Measurements from ENCODE around the gene CACNA2D3. TPM values are rescaled to one million over a fixed set of nuclear protein-coding genes. Genes with fewer than 3 reads are reported as not detected.

Gene CACNA2D3
- polyA plus RNA-seq, 1 donor from 2014 or later, result 26.2 TPM

- Histone ChIP-seq H3F3A (ENCODE audit: insufficient read depth, low read length, poor library complexity, severe bottlenecking) (no peaks in the 10 kb centered on the region), H3K79me2 (replicated peaks; ENCODE audit: insufficient read depth, low read length) (no peaks in the 10 kb centered on the region), H2AFZ (ENCODE audit: low read depth, low read length) (no peak overlapping the region), H3K9ac (ENCODE audit: low read length) (no peak overlapping the region), H3K27me3 (ENCODE audit: insufficient read depth, low read depth, low read length) (no peaks in the 10 kb centered on the region), H3K36me3 (ENCODE audit: insufficient read depth, low read length) (no peaks in the 10 kb centered on the region), H3K9me3 (ENCODE audit: low read length) (no peaks in the 10 kb centered on the region), H3K9me2 (ENCODE audit: insufficient read depth, low read length) (no peaks in the 10 kb centered on the region), H4K20me1 (ENCODE audit: insufficient read depth) (no peaks in the 10 kb centered on the region), H3K4me3 (ENCODE audit: low read length) (no peak overlapping the region), H3K27ac (ENCODE audit: low read length) (no peak overlapping the region), H3K4me2 (ENCODE audit: low read length) (no peak overlapping the region)
- no peak for TF ChIP-seq TAF1 (IDR thresholded peaks at IDR 0.05; ENCODE audit: low read depth)
- no peak for TF ChIP-seq MXI1 (conservative IDR thresholded peaks at IDR 0.05; ENCODE audit: poor library complexity, severe bottlenecking)
- no peak for TF ChIP-seq SMC3 (conservative IDR thresholded peaks at IDR 0.05; ENCODE audit: poor library complexity)
- TF ChIP-seq, protein P1, sequence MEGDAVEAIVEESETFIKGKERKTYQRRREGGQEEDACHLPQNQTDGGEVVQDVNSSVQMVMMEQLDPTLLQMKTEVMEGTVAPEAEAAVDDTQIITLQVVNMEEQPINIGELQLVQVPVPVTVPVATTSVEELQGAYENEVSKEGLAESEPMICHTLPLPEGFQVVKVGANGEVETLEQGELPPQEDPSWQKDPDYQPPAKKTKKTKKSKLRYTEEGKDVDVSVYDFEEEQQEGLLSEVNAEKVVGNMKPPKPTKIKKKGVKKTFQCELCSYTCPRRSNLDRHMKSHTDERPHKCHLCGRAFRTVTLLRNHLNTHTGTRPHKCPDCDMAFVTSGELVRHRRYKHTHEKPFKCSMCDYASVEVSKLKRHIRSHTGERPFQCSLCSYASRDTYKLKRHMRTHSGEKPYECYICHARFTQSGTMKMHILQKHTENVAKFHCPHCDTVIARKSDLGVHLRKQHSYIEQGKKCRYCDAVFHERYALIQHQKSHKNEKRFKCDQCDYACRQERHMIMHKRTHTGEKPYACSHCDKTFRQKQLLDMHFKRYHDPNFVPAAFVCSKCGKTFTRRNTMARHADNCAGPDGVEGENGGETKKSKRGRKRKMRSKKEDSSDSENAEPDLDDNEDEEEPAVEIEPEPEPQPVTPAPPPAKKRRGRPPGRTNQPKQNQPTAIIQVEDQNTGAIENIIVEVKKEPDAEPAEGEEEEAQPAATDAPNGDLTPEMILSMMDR (IDR thresholded peaks at IDR 0.05; ENCODE audit: poor library complexity, severe bottlenecking), result no peak
- no peak for TF ChIP-seq REST (IDR thresholded peaks at IDR 0.05; ENCODE audit: borderline replicate concordance)
- no peak for TF ChIP-seq EP300 (conservative IDR thresholded peaks at IDR 0.05; ENCODE audit: poor library complexity, severe bottlenecking)
- TF ChIP-seq RAD21 (conservative IDR thresholded peaks at IDR 0.05), result no peak
- TF ChIP-seq EZH2 (IDR thresholded peaks at IDR 0.05; ENCODE audit: borderline replicate concordance, insufficient read depth, low read length, poor library complexity, severe bottlenecking), result no peak
- TF ChIP-seq POLR2AphosphoS5 (IDR thresholded peaks at IDR 0.05), result no peak
These were observed 939.3 kb downstream of the CACNA2D3 start for GRCh38 chr3:55061720-55062034.

GRCh38 chr3:55064164-55064563 lies 941.8 kb downstream of the CACNA2D3 start:
- Histone ChIP-seq H3K4me3 (ENCODE audit: low read length) (no peak overlapping the region), H3K36me3 (ENCODE audit: insufficient read depth, low read length) (no peaks in the 10 kb centered on the region), H2AFZ (ENCODE audit: low read depth, low read length) (no peak overlapping the region), H3F3A (ENCODE audit: insufficient read depth, low read length, poor library complexity, severe bottlenecking) (no peaks in the 10 kb centered on the region), H3K4me2 (ENCODE audit: low read length) (no peak overlapping the region), H3K9ac (ENCODE audit: low read length) (no peak overlapping the region), H3K9me3 (ENCODE audit: low read length) (no peaks in the 10 kb centered on the region), H3K27me3 (ENCODE audit: insufficient read depth, low read depth, low read length) (no peaks in the 10 kb centered on the region), H4K20me1 (ENCODE audit: insufficient read depth) (no peaks in the 10 kb centered on the region), H3K9me2 (ENCODE audit: insufficient read depth, low read length) (no peaks in the 10 kb centered on the region), H3K27ac (ENCODE audit: low read length) (no peak overlapping the region), H3K79me2 (replicated peaks; ENCODE audit: insufficient read depth, low read length) (no peaks in the 10 kb centered on the region)
- TF ChIP-seq REST (IDR thresholded peaks at IDR 0.05; ENCODE audit: borderline replicate concordance) (no peak), POLR2AphosphoS5 (IDR thresholded peaks at IDR 0.05) (no peak), RAD21 (conservative IDR thresholded peaks at IDR 0.05) (no peak), EP300 (conservative IDR thresholded peaks at IDR 0.05; ENCODE audit: poor library complexity, severe bottlenecking) (no peak), MXI1 (conservative IDR thresholded peaks at IDR 0.05; ENCODE audit: poor library complexity, severe bottlenecking) (no peak), TAF1 (IDR thresholded peaks at IDR 0.05; ENCODE audit: low read depth) (no peak), EZH2 (IDR thresholded peaks at IDR 0.05; ENCODE audit: borderline replicate concordance, insufficient read depth, low read length, poor library complexity, severe bottlenecking) (no peak), SMC3 (conservative IDR thresholded peaks at IDR 0.05; ENCODE audit: poor library complexity) (no peak)
- TF ChIP-seq, protein P1 (IDR thresholded peaks at IDR 0.05; ENCODE audit: poor library complexity, severe bottlenecking), result no peak

Measured in neural cell (in vitro differentiated cells).